Osteoblast (primary cell): ENCODE results near the gene BSG. TPM values are rescaled to one million over a fixed set of nuclear protein-coding genes. Genes with fewer than 3 reads are reported as not detected.

Experiments used
- DNase-seq: peaks from one replicate; pipeline ENCODE4 v3.0.0; 2011; ENCODE audit warnings: low spot score, mixed read lengths; ENCODE audit not compliant: insufficient read length; ENCODE audit errors: missing footprints
- H2AFZ ChIP-seq: 2 replicates; pipeline ENCODE4 v1.6.0; 2011; ENCODE audit warnings: mild to moderate bottlenecking, low read length
- H3K27ac ChIP-seq: 2 replicates; pipeline ENCODE4 v1.5.1; 2011; ENCODE audit warnings: mild to moderate bottlenecking, low read depth, low read length, moderate library complexity
- H3K27me3 ChIP-seq: 2 replicates; pipeline ENCODE4 v1.6.0; 2012; ENCODE audit warnings: mild to moderate bottlenecking, control low read depth, inconsistent platforms, low read length, moderate library complexity; ENCODE audit not compliant: insufficient read depth
- H3K36me3 ChIP-seq: 2 replicates; pipeline ENCODE4 v1.5.1; 2011; ENCODE audit warnings: mild to moderate bottlenecking, low read length, control low read depth, moderate library complexity; ENCODE audit not compliant: insufficient read depth
- H3K4me1 ChIP-seq: 2 replicates; pipeline ENCODE4 v1.5.1; 2011; ENCODE audit warnings: mild to moderate bottlenecking, low read length, control low read depth, moderate library complexity; ENCODE audit not compliant: insufficient read depth
- H3K4me2 ChIP-seq: 2 replicates; pipeline ENCODE4 v1.6.0; 2011; ENCODE audit warnings: mild to moderate bottlenecking, low read length; ENCODE audit not compliant: insufficient read depth
- H3K4me3 ChIP-seq: fragments of 200-600 bp; sonication (generic); 3 replicates; pipeline ENCODE4 v1.5.1; 2012; ENCODE audit warnings: mild to moderate bottlenecking, low read length, inconsistent platforms; ENCODE audit not compliant: insufficient read depth
- H3K79me2 ChIP-seq: 2 replicates; pipeline ENCODE4 v1.6.0; 2012; ENCODE audit warnings: mild to moderate bottlenecking, low read length, control low read depth, inconsistent platforms; ENCODE audit not compliant: insufficient read depth
- H3K9me3 ChIP-seq: 2 replicates; pipeline ENCODE4 v1.5.1; 2011; ENCODE audit warnings: low read depth, low read length, control low read depth
- H4K20me1 ChIP-seq: 2 replicates; pipeline ENCODE4 v1.6.0; 2012; ENCODE audit warnings: mild to moderate bottlenecking, low read length, control low read depth; ENCODE audit not compliant: insufficient read depth
- CTCF ChIP-seq: IDR thresholded peaks from 2 replicates; pipeline ENCODE4 v1.5.1; 2011; ENCODE audit warnings: mild to moderate bottlenecking, low read depth, low read length, moderate library complexity; ENCODE audit errors: extremely low read depth
- total RNA-seq: library from RNA; depleted of rRNA; stranded (reverse); fragments of >200 nt; gene quantifications from 2 replicates; pipeline ENCODE4 v1.2.3, GENCODE V29; 2012

BSG gene
- total RNA-seq, 1 donor = 273 TPM

GRCh38 chr19:570937-571565 lies 1.3 kb upstream of the BSG start:
- peaks cover 26% of the 10 kb centered on the region for H4K20me1 ChIP-seq
- peak overlapping the region; percentile 97 for H3K4me3 ChIP-seq
- H3K27ac ChIP-seq = peak overlapping the region; percentile 75
- H3K4me1 ChIP-seq = peaks cover 34% of the 10 kb centered on the region
- no peaks in the 10 kb centered on the region for H3K9me3 ChIP-seq
- peak overlapping the region; percentile 96 for H2AFZ ChIP-seq
- peaks cover 35% of the 10 kb centered on the region for H3K79me2 ChIP-seq
- peak overlapping the region; percentile 90 for H3K4me2 ChIP-seq
- H3K27me3 ChIP-seq = no peaks in the 10 kb centered on the region
- peak; percentile 93 for DNase-seq
- no peak for TF ChIP-seq CTCF
- no peaks in the 10 kb centered on the region for H3K36me3 ChIP-seq

- Histone ChIP-seq H3K9me3 (no peaks in the 10 kb centered on the region), H3K4me2 (peak overlapping the region; percentile 90), H3K36me3 (no peaks in the 10 kb centered on the region), H3K27ac (peak overlapping the region; percentile 75), H3K4me1 (peaks cover 39% of the 10 kb centered on the region), H3K79me2 (peaks cover 40% of the 10 kb centered on the region), H2AFZ (peak overlapping the region; percentile 96), H4K20me1 (peaks cover 32% of the 10 kb centered on the region), H3K27me3 (no peaks in the 10 kb centered on the region), H3K4me3 (peak overlapping the region; percentile 97)
- no peak for TF ChIP-seq CTCF
- DNase-seq = peak; percentile 96
Observed at GRCh38 chr19:571566-571974, 826 bp upstream of the BSG start.

GRCh38 chr19:572743-573518 lies 535 bp downstream of the BSG start:
- H3K27ac ChIP-seq = peak overlapping the region; percentile 77
- peak overlapping the region; percentile 87 for H3K4me2 ChIP-seq
- no peaks in the 10 kb centered on the region for H3K36me3 ChIP-seq
- H2AFZ ChIP-seq = peak overlapping the region; percentile 22
- peak overlapping the region; percentile 97 for H3K4me3 ChIP-seq
- no peaks in the 10 kb centered on the region for H3K27me3 ChIP-seq
- H3K79me2 ChIP-seq = peaks cover 54% of the 10 kb centered on the region
- DNase-seq = peak; percentile 98
- no peaks in the 10 kb centered on the region for H3K9me3 ChIP-seq
- peaks cover 45% of the 10 kb centered on the region for H4K20me1 ChIP-seq
- H3K4me1 ChIP-seq = peaks cover 44% of the 10 kb centered on the region
- no peak for TF ChIP-seq CTCF

- Histone ChIP-seq H3K4me2 (peak overlapping the region; percentile 87), H3K4me1 (peaks cover 44% of the 10 kb centered on the region), H3K79me2 (peaks cover 59% of the 10 kb centered on the region), H3K27me3 (no peaks in the 10 kb centered on the region), H2AFZ (no peak overlapping the region), H4K20me1 (peaks cover 51% of the 10 kb centered on the region), H3K27ac (peak overlapping the region; percentile 77), H3K36me3 (no peaks in the 10 kb centered on the region), H3K9me3 (no peaks in the 10 kb centered on the region), H3K4me3 (peak overlapping the region; percentile 97)
- no peak for DNase-seq
- TF ChIP-seq CTCF = no peak
Observed at GRCh38 chr19:573519-573825, 1.1 kb downstream of the BSG start.
